NCI-H1417 treated with DMSO at 0.1 percent for 48 hours (cell line): ENCODE results near the gene PRPF38A.

ENCODE experiments used
- DNase-seq: peaks from one replicate; lab custom pipeline; 2025; lab: John Stamatoyannopoulos, UW

The PRPF38A gene

DNA sequence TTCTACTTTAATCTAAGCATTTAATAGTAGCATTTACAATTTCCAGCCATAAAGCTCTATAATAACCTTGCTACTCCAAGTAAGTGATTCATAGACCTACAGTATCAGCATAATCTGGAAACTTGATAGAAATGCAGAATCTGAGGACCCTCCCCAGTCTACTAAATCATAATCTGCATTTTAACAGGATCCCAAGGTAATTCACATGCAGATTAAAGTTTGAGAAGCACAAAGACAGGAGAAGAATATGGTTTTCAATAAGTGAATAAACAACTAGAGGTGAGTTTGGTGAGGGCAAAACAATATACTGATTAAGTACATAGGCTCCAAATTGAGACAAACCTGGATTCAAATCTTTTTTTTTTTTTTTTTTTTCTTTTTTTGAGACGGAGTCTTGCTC is 57.4 kb downstream of the PRPF38A start:
- DNase-seq = no peak

DNA sequence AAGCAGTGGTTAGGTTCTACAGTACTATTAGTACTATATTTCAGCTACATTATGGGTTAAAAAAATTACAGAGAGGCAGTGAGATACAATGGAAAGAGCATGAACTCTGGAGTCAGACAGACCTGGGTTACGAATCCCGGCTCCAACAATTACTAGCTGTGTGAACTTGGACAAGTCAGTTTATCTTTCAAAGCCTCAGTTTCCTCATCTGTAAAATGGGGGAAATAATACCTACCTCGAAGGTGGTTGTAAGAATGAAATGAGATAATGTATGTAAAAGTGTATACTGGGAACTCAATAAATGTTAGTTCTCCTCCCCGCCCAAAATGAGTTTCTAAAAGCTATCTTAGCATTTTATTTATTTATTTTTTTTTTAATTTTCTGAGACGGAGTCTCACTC is 59.5 kb downstream of the PRPF38A start:
- DNase-seq = no peak

GRCh38 chr1:52469108-52469507 is 64.7 kb downstream of the PRPF38A start:
- DNase-seq = no peak
